ENCODE measurements around the gene SIRT7.
A peak's percentile ranks its signal among the peaks of the same experiment; 100 is the strongest.
"Not testable (repeated sequence)": the region's sequence is repeated elsewhere in the genome, so short reads cannot be mapped to it uniquely, and the experiment has no call there.

Gene SIRT7

DNA sequence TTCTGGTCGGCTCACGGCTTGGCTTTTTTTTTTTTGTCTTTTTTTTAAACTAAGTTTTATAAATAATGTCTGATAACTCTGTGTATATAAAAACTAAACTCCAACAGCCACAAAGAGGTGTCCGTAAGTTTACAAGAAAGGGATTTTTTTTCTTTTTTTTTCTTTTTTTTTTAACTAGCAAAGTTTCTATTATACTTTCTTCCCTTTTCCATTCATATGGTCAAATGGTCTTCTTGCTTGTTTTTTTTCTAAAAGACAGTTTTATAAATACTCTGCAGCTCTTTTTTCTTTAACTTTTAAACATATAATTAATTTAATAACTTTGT, 3.5 kb upstream of the SIRT7 start:
- DNase-seq (ENCODE audit: insufficient read length, low spot score) (no peak), FAIRE-seq (no peak)
- TF ChIP-seq SPI1 (IDR thresholded peaks at IDR 0.05; ENCODE audit: low read depth, low read length): no peak

DNA sequence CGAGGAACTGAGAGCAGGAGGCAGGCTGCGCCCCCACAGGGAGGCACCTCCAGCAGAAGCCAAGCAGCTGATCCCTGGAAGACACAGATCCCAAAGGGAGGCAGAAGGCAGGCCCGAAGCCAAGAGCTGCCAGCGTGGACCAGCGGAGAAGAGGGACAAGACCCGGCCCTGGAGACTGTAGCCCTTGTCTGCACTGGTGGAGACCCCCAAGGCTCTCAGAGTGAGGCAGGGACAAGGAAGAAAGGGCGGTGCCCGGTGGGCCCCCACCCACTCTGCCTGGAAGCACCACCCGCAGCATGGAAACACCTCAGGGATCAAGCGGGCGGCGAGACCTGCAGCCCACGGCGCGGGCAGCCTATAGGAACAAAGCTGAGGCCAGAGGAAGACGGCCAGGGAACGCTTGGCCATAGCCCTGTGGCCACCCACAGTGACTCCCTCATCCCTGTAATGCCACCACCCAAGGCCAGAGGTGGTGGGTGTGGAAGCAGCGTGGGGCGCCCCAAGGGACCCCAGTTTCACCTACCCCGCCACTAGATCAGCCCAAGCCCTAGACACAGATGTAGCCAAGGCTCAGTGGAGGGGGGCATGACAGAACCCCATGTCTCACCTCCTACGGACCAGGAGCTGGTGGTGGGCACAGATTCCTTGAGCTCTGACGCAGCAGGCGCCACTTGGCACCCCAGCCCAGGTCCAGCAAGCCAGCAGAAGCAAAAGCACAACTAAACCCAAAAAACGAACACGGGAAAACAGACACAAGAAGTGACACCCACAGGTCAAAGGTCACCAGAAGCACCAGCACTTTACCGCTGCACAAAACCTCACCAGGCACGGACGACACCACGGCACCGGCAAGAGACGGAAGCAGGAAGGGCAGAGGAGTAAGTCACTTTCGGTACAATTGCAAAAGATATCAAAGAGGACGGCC, 2.9 kb upstream of the SIRT7 start:
- DNase-seq (ENCODE audit: insufficient read length, low spot score) (no peak), FAIRE-seq (no peak)
- TF ChIP-seq POLR2AphosphoS5 (IDR thresholded peaks at IDR 0.05; ENCODE audit: low read depth, low read length): no peak
- no peak for TF ChIP-seq POLR2A (IDR thresholded peaks at IDR 0.05; ENCODE audit: low read depth, low read length)
- no peak for TF ChIP-seq SPI1 (IDR thresholded peaks at IDR 0.05; ENCODE audit: low read depth, low read length)
- TF ChIP-seq POU2F2 (IDR thresholded peaks at IDR 0.05; ENCODE audit: low read depth, low read length): no peak
- TF ChIP-seq PAX5 (IDR thresholded peaks at IDR 0.05; ENCODE audit: insufficient read depth, low read length, severe bottlenecking): no peak
- no peak for TF ChIP-seq TAF1 (IDR thresholded peaks at IDR 0.05; ENCODE audit: low read depth, low read length)

DNA sequence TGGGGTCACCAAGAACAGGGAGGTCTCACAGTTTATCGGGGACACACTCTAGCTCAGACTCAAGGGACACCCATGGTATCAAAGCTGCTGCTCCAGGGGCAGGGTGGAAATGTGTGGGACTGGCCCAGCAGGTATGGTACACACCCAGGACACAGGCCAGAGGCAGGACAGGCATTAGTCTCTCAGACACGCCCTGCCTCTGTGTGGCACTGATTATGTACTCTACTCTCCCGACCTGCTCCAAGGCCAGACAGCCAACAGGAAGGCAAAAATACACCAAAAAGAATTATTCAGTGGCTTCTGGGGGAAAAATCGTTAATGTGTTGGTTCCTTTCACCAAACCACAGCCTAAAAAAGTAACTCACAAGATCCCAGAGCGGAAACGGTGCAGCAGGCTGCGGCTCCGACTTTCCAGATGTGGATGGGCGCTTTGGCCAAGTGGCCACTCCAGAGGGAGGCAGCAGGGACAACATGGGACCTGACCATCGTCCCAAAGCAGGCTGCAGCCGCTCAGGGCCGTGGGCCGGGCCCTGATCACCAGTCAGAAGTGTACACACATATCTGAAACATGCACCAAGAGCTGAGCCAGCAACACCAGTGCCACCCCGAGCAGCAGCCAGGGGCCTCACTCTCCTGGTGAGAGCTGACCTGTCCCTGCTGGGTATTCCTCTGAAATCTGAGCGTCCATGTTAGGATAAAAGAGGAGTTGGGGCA, 1.0 kb upstream of the SIRT7 start:
- TF ChIP-seq POU2F2 (IDR thresholded peaks at IDR 0.05; ENCODE audit: low read depth, low read length): no peak
- no peak for TF ChIP-seq SPI1 (IDR thresholded peaks at IDR 0.05; ENCODE audit: low read depth, low read length)
- DNase-seq (ENCODE audit: insufficient read length, low spot score) (no peak), FAIRE-seq (peak; percentile 9)

DNA sequence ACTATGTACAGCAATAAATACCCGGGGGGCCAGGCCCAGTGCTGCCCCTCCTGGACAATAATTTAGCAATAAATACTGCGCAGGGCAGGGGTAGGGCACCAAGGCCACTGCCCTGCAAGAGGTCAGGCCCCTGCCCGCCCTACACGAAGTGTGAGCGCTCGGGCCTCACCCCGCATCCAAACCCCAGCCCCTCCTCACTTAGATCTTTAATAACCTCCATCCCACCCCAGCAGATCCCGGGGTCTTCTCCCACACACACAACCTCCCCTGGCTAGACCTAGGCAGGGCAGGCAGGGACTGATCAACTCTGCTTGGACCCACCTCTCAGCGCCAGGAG, 325 bp upstream of the SIRT7 start:
- DNase-seq (ENCODE audit: insufficient read length, low spot score): not testable (repeated sequence)

DNA sequence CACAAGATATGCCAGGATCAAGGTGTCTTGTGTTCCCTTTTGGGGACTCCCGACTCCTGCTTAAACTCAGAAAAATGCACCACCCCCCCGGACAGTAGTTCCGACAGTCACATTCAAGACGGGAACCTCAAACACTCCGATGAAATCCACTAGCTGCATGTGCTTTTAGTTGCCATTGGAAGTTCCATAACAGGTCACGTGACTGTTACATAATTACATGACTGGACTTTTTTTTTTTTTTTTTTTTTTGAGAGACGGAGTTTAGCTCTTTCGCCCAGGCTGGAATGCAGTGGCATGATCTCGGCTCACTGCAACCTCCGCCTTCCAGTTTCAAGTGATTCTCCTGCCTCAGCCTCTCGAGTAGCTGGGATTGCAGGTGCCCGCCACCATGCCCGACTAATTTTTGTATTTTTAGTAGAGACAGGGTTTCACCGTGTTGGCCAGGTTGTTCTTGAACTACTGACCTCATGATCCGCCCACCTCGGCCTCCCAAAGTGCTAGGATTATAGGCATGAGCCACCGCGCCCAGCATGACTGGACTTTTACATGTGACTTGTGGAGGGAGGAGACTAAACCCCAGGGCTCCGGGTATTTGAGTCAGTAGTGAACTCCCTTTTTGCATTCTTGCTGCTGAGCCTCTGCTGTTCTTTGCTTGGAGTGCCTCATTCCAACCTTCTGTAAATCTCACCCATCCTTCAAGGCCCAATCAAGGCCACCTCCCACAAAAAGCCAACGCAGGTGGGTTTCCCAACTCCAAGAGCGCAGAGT, 1.6 kb downstream of the SIRT7 start:
- FAIRE-seq: no peak
- DNase-seq (ENCODE audit: insufficient read length, low spot score): no peak
- TF ChIP-seq PAX5 (IDR thresholded peaks at IDR 0.05; ENCODE audit: insufficient read depth, low read length, severe bottlenecking) (no peak), TAF1 (IDR thresholded peaks at IDR 0.05; ENCODE audit: low read depth, low read length) (no peak), POLR2A (IDR thresholded peaks at IDR 0.05; ENCODE audit: low read depth, low read length) (no peak), SPI1 (IDR thresholded peaks at IDR 0.05; ENCODE audit: low read depth, low read length) (no peak), POU2F2 (IDR thresholded peaks at IDR 0.05; ENCODE audit: low read depth, low read length) (no peak), POLR2AphosphoS5 (IDR thresholded peaks at IDR 0.05; ENCODE audit: low read depth, low read length) (no peak)

More for the DNA sequence above, 325 bp upstream of the SIRT7 start:
- FAIRE-seq: not testable (repeated sequence)

DNA sequence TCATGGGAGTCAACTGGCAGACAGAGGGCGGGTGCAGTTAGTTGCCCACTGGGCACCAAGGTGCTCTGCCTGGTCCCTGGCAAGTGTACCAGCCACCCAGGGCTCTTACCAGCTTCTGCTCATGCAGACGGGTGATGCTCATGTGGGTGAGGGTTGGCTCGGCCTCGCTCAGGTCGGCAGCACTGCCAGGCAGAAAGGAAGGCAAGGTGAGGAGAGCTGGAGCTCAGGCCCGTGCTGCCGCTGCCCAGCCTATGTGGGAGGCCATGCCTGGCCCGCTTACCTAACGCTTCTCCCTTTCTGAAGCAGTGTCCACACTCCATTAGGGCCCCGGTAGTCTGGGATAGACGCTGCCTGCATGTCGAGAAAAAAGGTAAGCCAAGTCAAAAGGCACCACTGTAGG, 2.6 kb downstream of the SIRT7 start:
- FAIRE-seq: no peak
- DNase-seq (ENCODE audit: insufficient read length, low spot score): no peak
- TF ChIP-seq POU2F2 (IDR thresholded peaks at IDR 0.05; ENCODE audit: low read depth, low read length) (no peak), PAX5 (IDR thresholded peaks at IDR 0.05; ENCODE audit: insufficient read depth, low read length, severe bottlenecking) (no peak), TAF1 (IDR thresholded peaks at IDR 0.05; ENCODE audit: low read depth, low read length) (no peak), POLR2A (IDR thresholded peaks at IDR 0.05; ENCODE audit: low read depth, low read length) (no peak), SPI1 (IDR thresholded peaks at IDR 0.05; ENCODE audit: low read depth, low read length) (no peak), POLR2AphosphoS5 (IDR thresholded peaks at IDR 0.05; ENCODE audit: low read depth, low read length) (no peak)

DNA sequence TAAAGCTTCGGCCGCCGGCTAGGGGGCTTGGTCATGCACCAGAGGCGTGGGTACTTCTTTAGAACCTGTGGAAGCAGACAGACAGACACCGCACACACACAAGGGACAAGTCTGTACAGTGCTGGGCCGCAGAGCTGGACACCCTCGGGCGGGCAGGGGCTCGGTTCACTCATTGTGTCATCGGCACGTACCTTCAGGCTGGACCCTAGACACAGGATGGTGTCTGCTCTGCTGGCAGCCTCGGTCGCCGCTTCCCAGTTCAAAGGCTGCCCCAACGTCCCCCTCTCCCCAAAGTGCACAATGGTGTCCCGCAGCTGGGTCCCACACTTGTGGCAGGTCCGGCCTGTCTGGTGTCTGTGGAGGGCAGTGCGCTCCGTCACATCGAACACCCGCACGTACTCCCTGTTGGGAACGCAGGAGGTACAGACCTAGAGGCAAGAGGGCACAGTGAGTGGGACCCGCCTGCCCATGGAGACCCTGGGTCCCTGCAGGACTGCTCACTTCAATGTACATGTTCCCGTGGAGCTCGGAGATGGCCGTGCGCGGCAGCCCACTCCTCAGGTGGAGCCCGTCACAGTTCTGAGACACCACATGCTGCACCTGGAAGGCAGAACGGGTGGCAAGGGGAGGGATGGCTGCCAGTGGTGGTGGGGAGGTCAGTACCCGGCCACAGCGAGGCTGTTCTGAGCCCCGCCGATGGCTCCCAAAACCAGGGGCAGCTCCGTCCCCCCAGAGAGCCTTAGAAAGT, 3.7 kb downstream of the SIRT7 start:
- no peak for DNase-seq (ENCODE audit: insufficient read length, low spot score)
- TF ChIP-seq POLR2AphosphoS5 (IDR thresholded peaks at IDR 0.05; ENCODE audit: low read depth, low read length) (no peak), TAF1 (IDR thresholded peaks at IDR 0.05; ENCODE audit: low read depth, low read length) (no peak), POLR2A (IDR thresholded peaks at IDR 0.05; ENCODE audit: low read depth, low read length) (no peak), SPI1 (IDR thresholded peaks at IDR 0.05; ENCODE audit: low read depth, low read length) (no peak), POU2F2 (IDR thresholded peaks at IDR 0.05; ENCODE audit: low read depth, low read length) (no peak), PAX5 (IDR thresholded peaks at IDR 0.05; ENCODE audit: insufficient read depth, low read length, severe bottlenecking) (no peak)
- no peak for FAIRE-seq

DNA sequence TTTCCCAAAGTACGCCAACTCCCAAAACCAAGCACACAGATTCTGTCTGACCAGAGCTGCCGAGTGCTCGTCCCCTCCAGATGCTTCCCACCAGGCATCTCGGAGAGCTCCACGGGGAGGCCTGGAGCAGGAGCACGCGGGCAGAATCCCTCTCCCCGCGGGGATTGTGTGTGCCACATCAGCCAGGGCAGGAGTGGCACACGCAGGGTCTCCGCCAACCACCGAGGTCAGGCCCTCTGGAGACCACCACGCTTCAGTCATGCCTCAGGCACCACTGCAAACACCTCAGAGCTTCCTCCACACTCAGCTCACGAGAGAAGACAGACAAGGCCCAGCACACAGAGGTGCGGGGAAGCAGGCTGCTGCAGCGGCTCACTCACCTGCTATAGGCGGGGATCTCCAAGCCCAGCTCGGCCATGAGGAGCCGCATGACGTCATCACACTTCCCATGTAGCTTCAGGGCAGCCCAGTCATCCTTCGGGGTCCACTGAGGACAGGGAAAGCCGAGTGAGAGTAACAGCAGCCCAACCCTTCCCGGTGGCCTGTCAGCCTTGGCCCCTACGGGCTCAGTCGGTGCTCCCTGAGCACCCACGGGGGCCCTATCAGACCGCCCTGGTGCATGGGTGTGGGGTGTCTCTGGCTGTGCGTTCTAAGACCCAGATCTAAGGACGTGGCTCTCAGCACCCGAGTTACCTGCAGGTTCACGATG, 4.4 kb downstream of the SIRT7 start:
- TF ChIP-seq POLR2A (IDR thresholded peaks at IDR 0.05; ENCODE audit: low read depth, low read length): no peak
- no peak for TF ChIP-seq PAX5 (IDR thresholded peaks at IDR 0.05; ENCODE audit: insufficient read depth, low read length, severe bottlenecking)
- TF ChIP-seq POU2F2 (IDR thresholded peaks at IDR 0.05; ENCODE audit: low read depth, low read length): no peak
- no peak for TF ChIP-seq TAF1 (IDR thresholded peaks at IDR 0.05; ENCODE audit: low read depth, low read length)
- TF ChIP-seq SPI1 (IDR thresholded peaks at IDR 0.05; ENCODE audit: low read depth, low read length): no peak
- no peak for TF ChIP-seq POLR2AphosphoS5 (IDR thresholded peaks at IDR 0.05; ENCODE audit: low read depth, low read length)
- FAIRE-seq: no peak
- DNase-seq (ENCODE audit: insufficient read length, low spot score): no peak

All from GM12891 (cell line).